Stimulated activated CD8-positive, alpha-beta memory T cell treated with anti-CD3 and anti-CD28 coated beads, Interleukin-4, amount 100 ng/mL, for 1 hour (primary cell): ENCODE measurements around the gene MPP3.

Experiments
- DNase-seq, 2 donors: peaks; one replicate each; pipeline ENCODE4 v3.0.0-alpha.2; 2020; ENCODE audit warnings: low read depth in 2 of 2, low spot score in 1 of 2

Gene MPP3

DNA sequence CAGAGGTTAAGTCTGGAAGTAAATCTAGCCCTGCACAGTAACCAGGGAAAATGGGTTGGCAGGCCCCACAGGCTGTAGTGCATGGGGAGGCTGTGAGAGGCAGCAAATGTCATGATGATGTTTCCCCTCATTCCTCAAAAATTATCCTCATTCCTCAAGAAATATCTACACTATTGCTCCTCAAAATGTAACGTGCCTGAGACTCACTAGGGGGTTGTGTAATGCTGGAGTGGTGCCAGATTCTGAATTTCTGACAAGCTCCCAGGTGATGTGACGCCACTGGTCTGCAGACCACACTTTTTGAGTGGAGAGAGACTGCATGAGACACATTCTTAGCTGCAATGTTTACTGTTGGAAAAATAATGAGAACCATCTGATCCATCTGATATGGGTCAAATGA lies 1.2 kb upstream of the MPP3 start:
- DNase-seq, result no peak

DNA sequence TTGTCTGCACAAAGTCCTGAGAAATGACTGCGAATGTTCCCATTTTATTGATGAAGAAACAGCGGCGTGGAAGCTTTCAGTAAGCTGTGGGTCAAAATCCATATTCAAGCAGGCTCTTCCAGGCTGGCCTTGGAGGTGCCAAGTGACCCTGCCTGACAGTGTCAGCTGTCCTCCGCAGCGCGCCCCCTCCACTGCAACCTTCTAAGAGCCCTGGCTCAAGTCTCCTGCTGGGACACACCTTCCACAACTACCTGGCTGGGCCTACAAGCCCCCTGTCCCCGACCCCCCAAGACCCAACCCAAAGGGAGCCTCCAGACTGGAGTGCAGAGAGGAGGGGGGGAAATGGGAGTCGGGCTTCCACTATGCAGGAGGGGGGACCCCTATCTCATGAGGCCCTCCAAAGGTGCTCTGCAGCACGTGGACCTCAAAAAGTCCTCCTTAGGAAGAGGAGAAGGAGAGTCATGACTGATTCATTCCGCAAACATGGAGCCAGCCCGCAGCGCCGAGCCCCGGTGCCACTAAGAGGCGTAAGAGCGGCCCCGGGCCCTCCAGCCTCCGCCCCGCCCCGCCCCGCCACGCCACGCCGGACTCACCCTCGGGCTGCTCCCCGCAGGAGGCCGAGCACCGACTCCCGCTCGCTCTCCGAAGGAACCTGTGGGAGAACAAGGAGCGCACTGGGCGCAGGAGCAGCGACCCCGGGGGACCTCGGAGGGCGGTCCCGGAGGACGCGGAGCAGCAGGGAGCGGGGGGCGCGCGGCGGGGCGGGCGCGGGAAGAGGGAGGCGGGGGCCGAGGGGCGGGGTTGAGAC lies 574 bp downstream of the MPP3 start:
- DNase-seq, result no peak

GRCh38 chr17:43831633-43832032 lies 1.3 kb downstream of the MPP3 start:
- DNase-seq, result no peak

GRCh38 chr17:43830510-43831140 lies 2.3 kb downstream of the MPP3 start:
- no peak for DNase-seq

DNA sequence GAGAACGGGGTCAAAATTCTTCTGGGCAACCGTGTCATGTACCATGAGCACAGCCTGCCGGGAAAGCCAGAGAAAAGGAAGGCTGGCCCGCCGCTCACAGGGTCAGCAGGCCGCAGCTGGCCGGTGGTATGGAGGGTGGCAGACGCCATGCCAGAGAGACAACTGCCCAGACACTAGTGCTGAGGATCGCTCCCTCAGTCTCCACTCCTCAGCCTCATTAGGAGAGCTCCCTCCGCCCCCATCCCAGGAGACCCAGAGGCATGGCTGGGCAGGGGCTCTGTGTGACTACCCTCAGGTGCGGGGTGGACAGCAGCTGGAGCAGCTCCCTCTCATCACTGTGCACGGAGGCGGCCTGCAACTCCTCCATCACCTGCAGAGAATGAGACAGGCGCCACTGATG lies 3.2 kb downstream of the MPP3 start:
- DNase-seq, result no peak

DNA sequence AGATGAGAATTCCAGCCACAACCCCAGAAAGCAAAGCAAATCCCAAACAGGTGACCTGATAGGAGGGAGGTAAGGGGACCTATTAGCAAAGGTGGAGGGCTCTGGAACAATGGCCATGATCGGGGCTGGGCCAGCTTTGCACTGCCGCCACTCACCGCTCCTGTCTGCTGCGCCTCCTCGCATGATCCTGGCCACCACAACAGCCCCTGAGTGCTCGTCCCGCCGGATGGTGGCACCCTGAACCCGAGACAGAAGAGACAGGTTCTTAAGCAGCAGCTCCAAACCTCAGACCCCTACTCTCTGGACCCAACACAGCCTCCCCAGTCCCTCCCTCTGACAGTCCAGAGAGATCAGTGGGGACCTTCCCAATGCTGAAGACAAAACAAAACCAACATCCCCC lies 5.3 kb downstream of the MPP3 start:
- no peak for DNase-seq

- DNase-seq, result no peak
Observed at GRCh38 chr17:43826206-43826605, 6.7 kb downstream of the MPP3 start.

DNA sequence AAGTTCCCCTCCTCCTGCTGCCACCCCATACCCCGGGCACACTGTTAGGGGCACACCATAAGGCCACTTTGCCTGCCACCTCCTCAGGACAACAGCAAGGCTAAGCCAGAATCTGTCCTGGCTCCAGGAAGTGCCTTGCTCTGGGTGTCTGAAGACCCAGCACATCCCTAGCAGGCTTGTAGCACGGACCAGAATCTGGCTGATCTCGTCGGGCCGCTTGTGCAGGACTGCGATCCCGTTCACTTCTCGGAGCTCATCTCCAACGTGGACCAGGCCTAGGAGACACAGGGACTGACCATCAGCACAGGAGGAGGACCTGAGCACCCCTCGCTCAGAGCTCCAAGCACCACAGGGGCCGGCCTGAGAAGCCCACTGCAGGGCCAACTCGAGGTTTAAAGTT lies 7.4 kb downstream of the MPP3 start:
- DNase-seq, result no peak

GRCh38 chr17:43823350-43824084 lies 9.4 kb downstream of the MPP3 start:
- DNase-seq, result no peak

GRCh38 chr17:43822570-43823190 lies 10.3 kb downstream of the MPP3 start:
- DNase-seq, result no peak

- DNase-seq, result no peak
Observed at GRCh38 chr17:43820759-43821158, 12.2 kb downstream of the MPP3 start.

DNA sequence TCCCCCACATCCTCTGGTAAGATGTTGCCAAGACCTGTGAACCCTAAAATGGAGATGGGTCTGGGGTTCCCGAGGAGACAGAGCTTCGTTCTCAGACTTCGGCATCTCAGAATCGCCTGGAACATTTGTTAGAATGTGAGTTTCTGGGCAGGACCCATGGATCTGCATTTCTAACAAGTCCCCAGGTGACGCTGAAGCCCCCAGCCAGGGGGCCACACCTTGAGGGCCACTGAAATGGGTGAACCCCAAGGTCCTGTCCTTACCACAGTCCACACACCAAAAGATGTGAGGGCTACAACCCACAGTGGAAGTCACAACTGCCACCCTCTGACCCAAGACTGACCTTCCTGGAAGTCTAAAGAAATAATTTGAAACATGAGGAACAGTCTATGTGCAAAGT lies 14.0 kb downstream of the MPP3 start:
- no peak for DNase-seq

DNA sequence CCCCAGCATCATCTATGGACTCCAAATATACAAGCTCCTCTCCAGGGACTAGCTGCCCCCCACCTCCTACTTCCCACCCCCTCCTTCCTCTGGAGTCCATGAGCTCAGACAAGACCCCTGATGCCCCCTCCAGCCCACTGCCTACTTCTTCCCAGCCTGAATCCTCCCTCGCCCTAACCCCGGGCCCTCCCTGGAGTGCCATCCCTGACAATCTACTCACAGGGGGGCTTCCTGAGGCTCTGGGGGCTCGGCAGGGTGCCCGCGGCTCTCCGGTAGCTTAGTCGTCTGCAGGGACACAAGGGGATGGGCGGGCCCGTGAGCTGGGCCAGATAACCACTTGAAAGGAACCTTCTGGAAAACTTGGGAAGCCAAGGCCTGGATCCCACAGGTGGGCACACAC lies 15.1 kb downstream of the MPP3 start:
- DNase-seq, result no peak

DNA sequence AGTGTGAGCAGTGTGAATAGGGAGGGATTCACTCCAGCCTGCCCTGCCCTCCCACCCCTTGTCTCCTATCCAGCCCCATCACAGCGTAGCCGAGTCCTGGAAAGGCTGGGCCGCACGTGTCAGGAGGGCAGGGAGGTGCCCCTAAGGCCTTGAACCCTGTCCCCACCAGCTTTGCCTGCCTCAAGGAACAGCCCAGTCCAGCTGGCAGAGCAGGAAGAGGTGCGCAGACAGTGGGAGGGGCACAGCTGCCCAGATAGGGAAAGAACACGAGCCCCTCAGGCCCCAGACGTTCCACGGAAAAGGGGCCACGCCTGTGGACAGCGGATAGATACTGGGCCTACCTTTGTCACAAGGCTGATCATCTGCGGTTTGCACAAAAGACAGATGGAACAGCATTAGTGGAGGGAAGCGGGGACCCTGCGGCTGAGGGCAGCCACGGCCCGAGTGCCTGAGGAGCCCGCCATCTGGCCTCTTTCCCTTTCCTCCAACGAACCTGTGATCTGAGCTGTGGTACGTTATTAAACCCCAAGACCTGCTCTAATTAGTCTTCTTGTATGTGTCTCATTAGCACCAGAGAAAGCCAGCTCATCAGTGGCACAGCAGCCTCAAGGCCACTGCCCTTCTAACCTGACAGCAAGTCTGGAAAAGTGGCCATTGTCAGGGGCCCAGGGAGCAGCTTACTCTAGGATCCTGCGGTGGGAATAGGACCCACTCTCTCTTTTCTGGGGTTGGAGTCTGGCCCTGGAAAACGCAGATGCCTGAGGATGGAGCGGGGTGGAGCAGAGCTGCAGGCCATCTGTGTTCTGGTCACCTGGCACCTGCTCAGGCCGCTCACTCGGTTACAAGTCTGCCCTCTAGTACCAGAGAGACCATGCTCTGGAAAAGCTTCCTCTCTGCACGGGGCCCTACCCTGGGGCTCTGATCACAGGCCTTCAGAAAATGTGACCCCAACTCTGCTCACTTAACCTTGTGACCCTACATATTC lies 16.3 kb downstream of the MPP3 start:
- no peak for DNase-seq

GRCh38 chr17:43814714-43815113 lies 18.2 kb downstream of the MPP3 start:
- DNase-seq, result no peak

DNA sequence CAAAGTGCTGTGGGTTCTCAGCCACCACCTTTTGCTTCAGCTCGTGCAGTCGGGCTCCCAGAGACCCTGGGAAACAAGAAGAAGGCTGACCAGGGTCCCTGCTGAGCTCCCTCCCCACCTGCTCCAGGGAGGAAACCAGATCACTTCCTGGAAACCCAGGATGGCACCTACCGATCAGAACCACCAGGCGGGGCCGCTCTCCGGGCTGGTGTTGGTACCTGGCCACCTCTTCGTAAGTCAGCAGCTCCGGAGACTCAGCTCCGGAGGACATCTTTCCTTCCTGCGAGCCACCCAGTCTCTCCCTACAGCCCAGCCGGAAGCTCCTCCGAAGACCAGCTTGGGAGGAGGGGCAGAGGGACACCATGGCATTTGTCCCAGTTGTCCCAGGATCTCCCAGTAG lies 18.9 kb downstream of the MPP3 start:
- DNase-seq, result no peak

- no peak for DNase-seq
Observed at GRCh38 chr17:43813386-43813785, 19.6 kb downstream of the MPP3 start.

DNA sequence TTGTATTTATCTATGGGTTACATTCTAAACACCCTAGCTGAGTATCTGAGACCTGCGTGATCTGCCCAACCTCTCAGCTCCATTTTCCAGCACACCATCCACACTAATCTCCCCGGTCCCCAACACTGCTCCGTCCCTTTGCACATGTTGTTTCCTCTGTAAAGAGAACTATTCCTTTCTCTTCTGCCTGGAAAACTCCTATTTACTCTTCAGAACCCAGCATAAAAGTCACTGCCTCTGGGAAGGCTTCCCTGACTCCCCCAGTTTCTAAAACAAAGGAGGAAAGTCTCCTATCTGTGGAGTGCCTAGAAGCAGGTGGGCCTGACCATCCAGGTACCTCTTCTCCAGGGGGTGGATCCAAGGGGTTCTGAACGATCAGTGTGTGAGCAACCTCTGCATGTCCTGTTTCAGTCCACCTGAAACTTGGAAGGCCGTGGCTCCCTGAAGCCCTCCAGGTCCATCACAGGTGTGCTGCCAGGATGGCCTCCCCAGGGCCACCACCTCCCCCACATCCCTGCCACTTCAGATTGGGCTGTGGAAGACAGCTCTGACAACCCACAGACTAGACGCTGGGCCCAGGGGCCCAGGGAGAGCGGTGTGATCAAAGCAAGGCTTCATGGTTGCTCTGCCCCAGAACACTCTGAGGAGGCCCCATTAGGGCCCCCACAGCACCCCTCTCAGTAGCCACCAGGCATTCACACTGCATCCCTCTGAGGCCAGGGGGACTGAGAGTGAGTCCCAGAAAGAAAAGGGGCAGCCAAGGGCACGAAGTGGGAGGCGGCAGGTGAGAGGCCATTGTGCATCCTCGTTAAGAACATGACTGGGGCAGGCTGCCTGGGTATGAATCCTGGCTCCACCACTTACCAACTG lies 20.3 kb downstream of the MPP3 start:
- DNase-seq, result no peak

DNA sequence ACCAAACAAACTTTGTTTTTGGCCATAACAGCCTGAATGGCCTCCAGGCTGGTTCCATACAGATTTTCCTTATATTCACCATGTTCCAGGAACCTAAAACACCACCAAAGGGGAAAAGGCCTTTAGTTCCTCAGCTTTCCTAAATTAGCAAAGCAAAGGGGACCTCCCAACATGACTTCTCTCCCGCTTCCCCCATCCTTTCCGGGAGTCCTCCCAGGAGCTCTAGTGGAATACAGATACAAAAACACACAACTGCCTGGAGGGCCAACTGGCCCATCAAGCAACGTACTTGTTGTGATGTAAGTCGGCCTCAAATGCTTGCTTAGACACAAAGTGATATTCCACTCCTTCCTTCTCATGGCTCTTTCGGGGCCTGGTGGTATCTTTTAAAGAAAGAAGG lies 22.1 kb downstream of the MPP3 start:
- no peak for DNase-seq
